ENCODE results near the gene RTF1.
"Not testable (repeated sequence)": the region's sequence is repeated elsewhere in the genome, so short reads cannot be mapped to it uniquely, and the experiment has no call there.

The RTF1 gene

GRCh38 chr15:41438206-41438605 is 21.3 kb downstream of the RTF1 start:
- no peak for FAIRE-seq

GRCh38 chr15:41438745-41439144 is 21.9 kb downstream of the RTF1 start:
- not testable (repeated sequence) for FAIRE-seq

- no peak for FAIRE-seq
These were observed 26.4 kb downstream of the RTF1 start for GRCh38 chr15:41443275-41443674.

- no peak for FAIRE-seq
These were observed 28.5 kb downstream of the RTF1 start for GRCh38 chr15:41445399-41445798.

GRCh38 chr15:41462084-41462795 is 45.3 kb downstream of the RTF1 start:
- no peak for FAIRE-seq

GRCh38 chr15:41464889-41465580 is 48.1 kb downstream of the RTF1 start:
- FAIRE-seq = no peak

DNA sequence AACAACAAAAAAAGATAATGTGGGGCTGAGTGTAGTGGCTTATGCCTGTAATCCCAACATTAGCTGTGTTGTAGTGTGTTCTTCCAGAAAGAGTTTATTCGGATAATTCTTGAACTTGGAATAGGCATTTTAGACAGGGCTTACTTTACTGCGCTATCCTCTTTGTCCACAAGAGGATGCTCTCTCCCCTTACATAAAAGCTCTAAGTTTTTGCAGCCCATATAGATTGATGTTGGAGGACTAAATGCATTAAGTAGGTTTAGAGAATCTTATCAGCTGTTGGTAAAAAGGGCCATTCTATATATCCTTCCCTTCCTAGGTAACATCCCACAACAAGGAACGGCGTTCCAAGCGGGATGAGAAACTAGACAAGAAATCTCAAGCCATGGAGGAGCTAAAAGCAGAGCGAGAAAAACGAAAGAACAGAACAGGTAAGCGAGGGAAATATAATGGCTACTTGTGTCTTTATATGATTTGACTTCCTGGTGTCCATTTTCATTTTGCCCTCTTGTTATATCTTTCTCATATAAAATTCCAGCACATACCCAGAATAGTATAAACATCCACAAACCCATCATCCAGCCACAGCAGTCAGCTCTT is 49.0 kb downstream of the RTF1 start:
- FAIRE-seq = peak; percentile 34

DNA sequence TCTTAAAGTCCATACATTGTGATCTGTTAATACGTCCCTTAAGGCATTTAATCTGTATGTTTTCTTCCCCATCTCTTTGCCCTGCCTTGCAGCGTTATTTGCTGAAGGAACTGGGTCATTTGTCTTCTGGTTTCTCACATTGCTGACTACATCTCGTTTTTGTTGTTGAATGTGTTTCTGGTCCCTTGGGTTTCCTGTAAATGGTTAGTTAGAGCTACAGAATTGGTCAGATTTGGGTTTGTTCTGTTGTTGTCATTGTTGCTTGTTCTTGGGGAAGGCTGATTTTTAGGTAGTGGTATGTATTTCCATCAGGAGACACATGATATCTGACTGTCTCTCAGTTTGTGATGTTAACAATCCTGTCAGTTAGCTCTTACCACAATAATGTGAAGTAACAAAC is 49.8 kb downstream of the RTF1 start:
- no peak for FAIRE-seq

- FAIRE-seq = not testable (repeated sequence)
These were observed 52.7 kb downstream of the RTF1 start for GRCh38 chr15:41469644-41470043.

DNA sequence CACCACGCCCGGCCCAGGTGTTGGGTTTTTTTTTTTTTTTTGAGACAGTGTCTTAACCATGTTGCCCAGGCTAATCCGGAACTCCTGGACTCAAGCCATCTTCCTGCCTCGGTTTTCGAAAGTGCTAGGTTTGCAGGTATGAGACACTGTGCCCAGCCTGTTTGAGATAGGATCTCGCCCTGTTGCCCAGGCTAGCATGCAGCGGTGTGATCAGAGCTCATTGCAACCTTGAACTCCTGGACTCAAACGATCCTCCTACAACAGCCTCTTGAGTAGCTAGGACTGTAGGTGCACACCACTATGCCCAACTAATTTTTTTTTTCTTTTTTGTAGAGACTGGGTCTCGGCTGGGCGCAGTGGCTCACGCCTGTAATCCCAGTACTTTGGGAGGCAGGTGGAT is 56.5 kb downstream of the RTF1 start:
- FAIRE-seq = no peak

- no peak for FAIRE-seq
These were observed 57.5 kb downstream of the RTF1 start for GRCh38 chr15:41474436-41474835.

- FAIRE-seq = no peak
These were observed 58.0 kb downstream of the RTF1 start for GRCh38 chr15:41474941-41475340.

GRCh38 chr15:41476416-41477048 is 59.6 kb downstream of the RTF1 start:
- FAIRE-seq = no peak

- no peak for FAIRE-seq
These were observed 63.7 kb downstream of the RTF1 start for GRCh38 chr15:41480396-41481140.

GRCh38 chr15:41482110-41482877 is 65.4 kb downstream of the RTF1 start:
- FAIRE-seq = no peak

GRCh38 chr15:41483115-41483514 is 66.2 kb downstream of the RTF1 start:
- no peak for FAIRE-seq

DNA sequence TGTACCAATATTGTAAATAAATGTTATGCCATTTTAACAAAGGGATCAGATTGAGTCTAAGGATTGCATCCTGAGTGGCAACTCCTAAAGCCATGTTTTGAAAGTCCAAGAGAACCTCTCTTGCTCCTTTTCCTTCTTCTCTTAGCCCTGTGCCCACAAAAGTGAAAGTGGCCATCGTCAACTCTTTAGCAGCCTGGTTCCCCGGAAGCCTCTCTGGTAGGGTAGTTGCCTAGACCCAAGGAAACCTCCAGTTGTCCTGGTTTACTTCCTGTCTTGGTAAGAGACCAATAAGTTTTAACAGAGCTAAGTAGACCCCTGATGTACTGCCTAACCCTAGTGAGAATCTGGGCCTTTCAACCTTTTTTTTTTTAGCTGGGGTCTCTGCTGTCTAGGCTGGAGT is 66.6 kb downstream of the RTF1 start:
- no peak for FAIRE-seq

DNA sequence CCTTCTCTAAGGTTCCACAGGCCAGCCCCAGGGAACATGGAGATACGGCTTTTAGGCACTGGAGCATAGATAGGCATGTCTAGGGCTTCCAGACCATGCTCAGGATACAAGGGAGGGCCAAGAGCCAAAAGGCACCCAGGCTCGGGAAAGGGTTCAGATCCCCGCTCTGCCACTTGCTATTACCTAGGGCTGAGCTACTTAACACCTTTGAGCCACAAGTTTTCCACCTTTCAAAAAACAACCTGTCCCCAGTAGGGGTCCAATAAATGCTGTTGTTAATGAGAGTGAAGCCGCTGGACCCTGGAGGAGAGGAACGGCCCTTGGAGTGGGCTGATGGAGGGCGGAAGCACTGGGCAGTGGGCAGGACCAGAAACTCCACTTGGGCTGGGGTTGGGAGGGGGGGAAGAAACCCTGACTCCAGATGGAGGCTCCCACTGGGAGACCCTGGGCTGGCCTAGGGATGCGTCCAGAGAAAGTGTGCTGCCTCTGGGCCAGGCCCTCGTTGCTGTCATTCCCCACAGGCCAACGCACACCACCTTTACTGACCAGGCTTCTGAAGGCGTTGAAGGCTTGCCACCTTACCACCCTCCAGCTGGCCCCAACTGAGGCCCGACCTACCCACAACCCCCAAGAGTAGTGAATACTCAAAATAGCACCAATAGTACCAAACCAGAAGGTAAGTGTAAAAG is 68.2 kb downstream of the RTF1 start:
- FAIRE-seq = no peak

DNA sequence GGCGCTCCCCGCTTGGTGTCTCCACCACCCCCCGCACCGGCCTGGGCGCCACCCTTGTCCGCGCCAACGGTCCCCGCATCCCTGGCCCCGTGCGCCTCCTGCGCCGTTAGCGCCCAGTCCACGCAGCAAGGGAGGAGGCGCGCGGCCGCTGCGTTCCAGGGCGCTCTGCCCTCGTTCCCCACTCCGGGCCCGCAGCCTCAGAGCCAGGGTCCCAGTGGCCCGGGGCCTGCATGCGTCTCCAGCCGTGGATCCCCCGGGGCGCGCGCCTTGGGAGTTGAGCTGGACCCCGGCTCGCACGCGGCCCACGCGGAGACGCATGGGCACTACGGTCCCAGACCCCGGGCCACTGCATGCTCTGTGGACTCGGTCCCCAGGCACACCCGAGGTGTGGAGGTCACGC is 69.4 kb downstream of the RTF1 start:
- FAIRE-seq = no peak

- FAIRE-seq = no peak
These were observed 70.5 kb downstream of the RTF1 start for GRCh38 chr15:41487381-41487780.

DNA sequence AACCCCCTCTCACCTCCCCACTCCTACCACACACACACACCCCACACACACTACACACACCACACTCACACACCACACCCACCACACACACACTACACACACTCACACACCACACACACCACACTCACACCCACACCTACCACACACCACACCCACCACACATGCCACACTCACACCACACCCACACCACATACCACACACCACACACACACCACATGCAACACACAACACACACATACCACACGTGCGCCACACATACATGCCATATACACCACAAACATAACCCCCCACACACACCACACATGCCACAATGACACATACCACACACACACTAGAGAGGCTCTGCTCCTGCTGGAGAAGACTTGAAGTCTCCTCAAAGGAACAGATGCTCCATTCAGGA is 70.9 kb downstream of the RTF1 start:
- FAIRE-seq = no peak

- no peak for FAIRE-seq
These were observed 72.7 kb downstream of the RTF1 start for GRCh38 chr15:41489641-41490040.

Measured in A204.1 (cell line).